ENCODE data around the gene NCAPD2. TPM values are rescaled to one million over a fixed set of nuclear protein-coding genes. Genes with fewer than 3 reads are reported as not detected.

NCAPD2 gene
- total and polyA plus RNA-seq, 2 donors (not counting 3 experiments of a cell fraction or from before 2014, with no cell fraction given): 41.8 to 90.1 TPM

- dilution Hi-C loops (cut with MboI; ENCODE audit: extremely low pct_ligation_motif_present, low sequenced_read_pairs) (no loop called here), intact Hi-C loops (cut with micrococcal nuclease) (no loop called here)
- Histone ChIP-seq H3K4me2 (ENCODE audit: insufficient read depth, low read length) (no peak overlapping the region), H3K4me3 (replicated peaks in 1 of 3; ENCODE audit: insufficient read depth in 1 of 3, low read depth in 1 of 3, low read length in 3 of 3) (no peak overlapping the region), H2AFZ (ENCODE audit: low read depth, low read length) (no peak overlapping the region), H3K9ac (replicated peaks; ENCODE audit: extremely low read depth, insufficient read depth, low read length) (no peak overlapping the region), H3K9me3 (replicated peaks; ENCODE audit: control insufficient read depth, insufficient read depth, low read length) (no peaks in the 10 kb centered on the region), H3K27me3 (ENCODE audit: control insufficient read depth in 2 of 2, insufficient read depth in 2 of 2, low read length in 2 of 2) (no peaks in the 10 kb centered on the region), H4K20me1 (replicated peaks; ENCODE audit: control insufficient read depth, extremely low read depth, insufficient read depth, low read length) (no peaks in the 10 kb centered on the region), H3K9me1 (replicated peaks; ENCODE audit: control insufficient read depth, extremely low read depth, insufficient read depth, low read length) (no peaks in the 10 kb centered on the region), H3K79me2 (ENCODE audit: control insufficient read depth, insufficient read depth, low read length) (peaks cover 9% of the 10 kb centered on the region), H3K4me1 (ENCODE audit: control insufficient read depth, extremely low read depth, insufficient read depth, low read length) (peaks cover 5% of the 10 kb centered on the region), H3K27ac (ENCODE audit: insufficient read depth, low read depth, low read length) (no peak overlapping the region), H3K36me3 (ENCODE audit: control insufficient read depth in 2 of 2, extremely low read depth in 1 of 2, insufficient read depth in 2 of 2, low read length in 2 of 2) (peaks cover 0 to 3% of the 10 kb centered on the region in 2 experiments)
- no TSS peak for BruUV-seq (replicated peaks)
- TF ChIP-seq POLR2AphosphoS5 (IDR thresholded peaks at IDR 0.05; ENCODE audit: insufficient read depth, low read depth, low read length) (no peak), MAX (IDR thresholded peaks at IDR 0.05; ENCODE audit: insufficient read depth, insufficient read length) (no peak), POLR2A (IDR thresholded peaks at IDR 0.05; ENCODE audit: low read depth, low read length) (no peak), EZH2 (IDR thresholded peaks at IDR 0.05; ENCODE audit: borderline replicate concordance, low read depth, low read length, severe bottlenecking) (no peak), JUN (IDR thresholded peaks at IDR 0.05; ENCODE audit: borderline replicate concordance, insufficient read depth, insufficient read length, low read depth) (no peak)
- DNase-seq (ENCODE audit: low read depth, low spot score): no peak
- POLR2A ChIA-PET: interaction anchor here (0.9 kb wide), 1 partner anchor 29 kb away, joined by 3 read pairs; no protein-coding TSS in a partner anchor
- CTCF ChIA-PET: interaction anchor here (1.6 to 2.0 kb wide), 2 partner anchors 22 to 23 kb away, joined by 4 to 7 read pairs; no protein-coding TSS in a partner anchor
- no peak for FAIRE-seq
Observed at GRCh38 chr12:6488240-6488639, 5.7 kb upstream of the NCAPD2 start.

- Histone ChIP-seq H3K4me3 (replicated peaks in 1 of 3; ENCODE audit: insufficient read depth in 1 of 3, low read depth in 1 of 3, low read length in 3 of 3) (no peak overlapping the region), H3K27me3 (ENCODE audit: control insufficient read depth in 2 of 2, insufficient read depth in 2 of 2, low read length in 2 of 2) (no peaks in the 10 kb centered on the region), H3K9me3 (replicated peaks; ENCODE audit: control insufficient read depth, insufficient read depth, low read length) (no peaks in the 10 kb centered on the region), H3K36me3 (ENCODE audit: control insufficient read depth in 2 of 2, extremely low read depth in 1 of 2, insufficient read depth in 2 of 2, low read length in 2 of 2) (peaks cover 0 to 3% of the 10 kb centered on the region in 2 experiments), H3K27ac (ENCODE audit: insufficient read depth, low read depth, low read length) (no peak overlapping the region), H3K79me2 (ENCODE audit: control insufficient read depth, insufficient read depth, low read length) (peaks cover 9% of the 10 kb centered on the region), H3K4me1 (ENCODE audit: control insufficient read depth, extremely low read depth, insufficient read depth, low read length) (peaks cover 8% of the 10 kb centered on the region), H4K20me1 (replicated peaks; ENCODE audit: control insufficient read depth, extremely low read depth, insufficient read depth, low read length) (no peaks in the 10 kb centered on the region), H2AFZ (ENCODE audit: low read depth, low read length) (no peak overlapping the region), H3K9ac (replicated peaks; ENCODE audit: extremely low read depth, insufficient read depth, low read length) (no peak overlapping the region), H3K4me2 (ENCODE audit: insufficient read depth, low read length) (no peak overlapping the region), H3K9me1 (replicated peaks; ENCODE audit: control insufficient read depth, extremely low read depth, insufficient read depth, low read length) (no peaks in the 10 kb centered on the region)
- BruUV-seq (replicated peaks): no TSS peak
- dilution Hi-C loops (cut with MboI; ENCODE audit: extremely low pct_ligation_motif_present, low sequenced_read_pairs) (no loop called here), intact Hi-C loops (cut with micrococcal nuclease) (no loop called here)
- ChIA-PET CTCF (interaction anchor here (1.6 kb wide), 1 partner anchor 23 kb away, joined by 4 read pairs; no protein-coding TSS in a partner anchor), POLR2A (interaction anchor here (0.7 kb wide), 1 partner anchor 159 kb away, joined by 6 read pairs; no protein-coding TSS in a partner anchor)
- TF ChIP-seq CTCF (IDR thresholded peaks at IDR 0.05; ENCODE audit: extremely low read depth in 1 of 2, insufficient read depth in 1 of 2, low read depth in 1 of 2, low read length in 2 of 2): no peak
- TF ChIP-seq POLR2AphosphoS5 (IDR thresholded peaks at IDR 0.05; ENCODE audit: insufficient read depth, low read depth, low read length): no peak
- TF ChIP-seq FOS (IDR thresholded peaks at IDR 0.05; ENCODE audit: borderline replicate concordance, insufficient read depth, low read length): no peak
- TF ChIP-seq GATA2 (IDR thresholded peaks at IDR 0.05; ENCODE audit: insufficient read depth, insufficient read length, low read depth, low read length): no peak
- no peak for TF ChIP-seq MYC (IDR thresholded peaks at IDR 0.05; ENCODE audit: low read depth, low read length)
- no peak for TF ChIP-seq EZH2 (IDR thresholded peaks at IDR 0.05; ENCODE audit: borderline replicate concordance, low read depth, low read length, severe bottlenecking)
- TF ChIP-seq MAX (IDR thresholded peaks at IDR 0.05; ENCODE audit: insufficient read depth, insufficient read length): no peak
- TF ChIP-seq JUN (IDR thresholded peaks at IDR 0.05; ENCODE audit: borderline replicate concordance, insufficient read depth, insufficient read length, low read depth): no peak
- TF ChIP-seq POLR2A (IDR thresholded peaks at IDR 0.05; ENCODE audit: low read depth, low read length): no peak
- FAIRE-seq: no peak
- no peak for DNase-seq (ENCODE audit: low read depth, low spot score)
Observed at GRCh38 chr12:6489449-6489848, 4.5 kb upstream of the NCAPD2 start.

All from endothelial cell of umbilical vein (primary cell).